Omental fat pad (tissue), 4 donors: ENCODE measurements around the gene SMAD6. TPM values are rescaled to one million over a fixed set of nuclear protein-coding genes. Genes with fewer than 3 reads are reported as not detected.
A peak's percentile ranks its signal among the peaks of the same experiment; 100 is the strongest.
"Not testable (repeated sequence)": the region's sequence is repeated elsewhere in the genome, so short reads cannot be mapped to it uniquely, and the experiment has no call there.

Experiments
- ATAC-seq: fragments of 150-250 bp; one replicate; pipeline ENCODE4 v1.9.1; 2016; ENCODE audit warnings: mild to moderate bottlenecking, moderate library complexity; ENCODE audit not compliant: low FRiP score
- DNase-seq: peaks from one replicate; pipeline ENCODE4 v3.0.0-alpha.2; 2019; ENCODE audit warnings: low spot score
- CTCF ChIP-seq, 3 donors: fragments of 450-650 bp; IDR thresholded peaks; one replicate each; pipeline ENCODE4 v1.5.1; 2016 to 2017; ENCODE audit warnings: antibody characterized with exemption in 3 of 3, mild to moderate bottlenecking in 3 of 3, moderate library complexity in 2 of 3
- total RNA-seq, 4 donors: library from RNA; depleted of rRNA; stranded (reverse); fragments of >200 nt; gene quantifications; one replicate each; pipeline ENCODE4 v1.1.0, GENCODE V29; 2016

SMAD6 gene
- total RNA-seq, 4 donors from 2014 or later, result 15.6 to 44.9 (median 23.8) TPM

- ATAC-seq (no peak), DNase-seq (no peak)
- no peak for TF ChIP-seq CTCF (IDR thresholded peaks at IDR 0.05)
Observed at GRCh38 chr15:66682246-66682645, 19.8 kb upstream of the SMAD6 start.

GRCh38 chr15:66682865-66683264 is 19.2 kb upstream of the SMAD6 start:
- no peak for ATAC-seq
- no peak for DNase-seq
- TF ChIP-seq CTCF (IDR thresholded peaks at IDR 0.05), result no peak

GRCh38 chr15:66684136-66684681 is 17.8 kb upstream of the SMAD6 start:
- TF ChIP-seq CTCF (IDR thresholded peaks at IDR 0.05), result no peak
- no peak for DNase-seq

GRCh38 chr15:66685638-66686150 is 16.3 kb upstream of the SMAD6 start:
- TF ChIP-seq CTCF (IDR thresholded peaks at IDR 0.05), result no peak
- no peak for DNase-seq

More at GRCh38 chr15:66684136-66684681, 17.8 kb upstream of the SMAD6 start:
- no peak for ATAC-seq

GRCh38 chr15:66690912-66691311 is 11.1 kb upstream of the SMAD6 start:
- ATAC-seq, result not testable (repeated sequence)

More at GRCh38 chr15:66685638-66686150, 16.3 kb upstream of the SMAD6 start:
- no peak for ATAC-seq

GRCh38 chr15:66691727-66692126 is 10.3 kb upstream of the SMAD6 start:
- ATAC-seq, result no peak
- DNase-seq, result no peak
- TF ChIP-seq CTCF (IDR thresholded peaks at IDR 0.05), result no peak

More at GRCh38 chr15:66690912-66691311, 11.1 kb upstream of the SMAD6 start:
- not testable (repeated sequence) for DNase-seq

- no peak for TF ChIP-seq CTCF (IDR thresholded peaks at IDR 0.05)
- DNase-seq, result no peak
- peak; percentile 46 for ATAC-seq
Observed at GRCh38 chr15:66692391-66692790, 9.6 kb upstream of the SMAD6 start.
